K562 (cell line): Measurements from ENCODE around the gene CENPE. TPM values are rescaled to one million over a fixed set of nuclear protein-coding genes. Genes with fewer than 3 reads are reported as not detected.

ENCODE experiments used
- ASH1L ChIP-seq: fragments of 450-650 bp; IDR thresholded peaks from 2 replicates; pipeline ENCODE4 v1.6.1; 2018; ENCODE audit warnings: borderline replicate concordance, mild to moderate bottlenecking, low read depth; ENCODE audit not compliant: partially characterized antibody
- CXXC5 ChIP-seq: fragments of 250-450 bp; sonication (Bioruptor Pico); IDR thresholded peaks from 2 replicates; pipeline ENCODE4 v1.8.0; 2022; ENCODE audit warnings: inconsistent platforms, mild to moderate bottlenecking, moderate library complexity
- NKRF ChIP-seq: fragments of 450-650 bp; IDR thresholded peaks from 2 replicates; pipeline ENCODE4 v1.6.1; 2016; ENCODE audit warnings: borderline replicate concordance
- RHOXF2B ChIP-seq: fragments of 250-450 bp; sonication (Bioruptor Pico); conservative IDR thresholded peaks from 2 replicates; pipeline ENCODE4 v1.5.1; 2021
- SAFB2 ChIP-seq: fragments of 200-400 bp; formaldehyde crosslinking; IDR thresholded peaks from 2 replicates; pipeline ENCODE4 v1.6.1; 2018; ENCODE audit warnings: borderline replicate concordance, low read length, low read depth, moderate library complexity; ENCODE audit not compliant: severe bottlenecking
- TOE1 ChIP-seq, 2 experiments: fragments of 450-650 bp in 1 of 2; sonication (generic) in 1 of 2; formaldehyde crosslinking in 1 of 2; IDR thresholded peaks; 2 replicates each; pipeline versions ENCODE4 v1.7.1 to v1.8.0; 2016 to 2022; ENCODE audit warnings: borderline replicate concordance in 2 of 2, mild to moderate bottlenecking in 2 of 2, antibody characterized with exemption in 1 of 2, inconsistent platforms in 1 of 2, low read depth in 1 of 2, missing genetic modification reagents in 1 of 2, moderate library complexity in 1 of 2
- VEZF1 ChIP-seq: fragments of 200-800 bp; sonication (Bioruptor generic); IDR thresholded peaks from 2 replicates; pipeline ENCODE4 v1.6.1; 2017; ENCODE audit warnings: missing genetic modification characterization, missing compliant biosample characterization
- polyA plus RNA-seq, 8 experiments: library from polyadenylated mRNA; depleted of rRNA in 4 of 8; stranded (reverse) in 5 of 8; unstranded in 3 of 8; fragments of >200 nt; fragmentation: Nextera tagmentation in 2 of 8; fragmentation: Illumina TruSeq in 1 of 8; extraction: Ambion mirVana in 2 of 8; extraction: Trizol in 1 of 8; gene quantifications; 2 replicates each; pipeline versions ENCODE4 v1.2.1 to v1.2.3, GENCODE V29; 2011 to 2014; ENCODE audit warnings: inconsistent platforms in 1 of 8, missing spikeins in 1 of 8
- total RNA-seq, 7 experiments: library from RNA; depleted of rRNA in 6 of 7; stranded (reverse); fragments of >200 nt in 6 of 7; fragmentation: Illumina TruSeq in 2 of 7; extraction: Trizol in 2 of 7; gene quantifications; 2 replicates each; pipeline versions ENCODE4 v1.2.1 to v1.2.3, GENCODE V29; 2011 to 2021; ENCODE audit warnings: low replicate concordance in 1 of 7
- TF ChIP-seq, protein P1 (sequence below), 2 experiments: fragments of 450-650 bp; formaldehyde crosslinking in 1 of 2; IDR thresholded peaks; 2 replicates each; pipeline versions ENCODE4 v1.4.0 to v1.6.1; 2014 to 2020; ENCODE audit warnings: mild to moderate bottlenecking in 2 of 2, borderline replicate concordance in 1 of 2, low read depth in 1 of 2
- TF ChIP-seq, protein P2 (sequence below): sonication (generic); formaldehyde crosslinking; IDR thresholded peaks from 2 replicates; pipeline ENCODE4 v1.8.0; 2022; ENCODE audit warnings: mild to moderate bottlenecking, missing genetic modification reagents, borderline replicate concordance

The CENPE gene
- total and polyA plus RNA-seq, 9 of the 15 experiments (the other 6 are each of a cell fraction or from before 2014, with no cell fraction given), result 9.9 to 53.2 (median 27.4) TPM

DNA sequence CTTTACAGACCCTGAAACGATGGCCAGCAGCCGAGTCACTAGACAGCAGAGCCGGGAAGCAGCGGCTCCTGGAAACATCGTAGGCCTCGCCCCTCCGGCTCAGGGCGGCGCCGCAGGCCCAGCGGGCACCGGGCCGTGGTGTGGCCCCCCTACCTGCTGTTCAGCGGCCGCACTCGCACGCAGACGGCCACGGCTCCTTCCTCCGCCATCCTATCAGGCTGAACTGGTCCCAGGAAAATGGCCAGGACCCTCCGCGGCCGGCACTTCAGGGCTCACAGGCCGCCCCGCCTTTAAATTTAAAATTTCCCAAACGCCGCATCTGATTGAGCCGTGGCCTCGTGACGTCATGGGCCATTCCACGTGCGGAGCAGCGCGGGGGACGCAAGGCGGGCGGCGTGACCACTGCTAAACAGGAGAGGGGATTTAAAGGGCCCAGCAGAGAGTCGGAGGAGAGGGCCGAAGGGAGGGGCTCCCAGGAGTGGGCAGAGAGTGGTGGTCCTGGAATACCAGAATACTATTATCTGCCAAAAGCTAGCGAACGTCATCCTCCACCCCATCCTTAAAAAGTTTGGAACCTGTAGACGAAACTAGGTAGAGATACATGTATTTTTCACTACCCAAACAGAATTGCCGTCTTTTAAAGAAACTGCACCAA lies at the start of gene CENPE (continued):
- no peak for TF ChIP-seq SAFB2
- TF ChIP-seq NKRF, result 0 out of 2 replicates have a peak, but pooled peaks have one; percentile 66
- TF ChIP-seq RHOXF2B (CRISPR knock-in tag), result no peak
- TF ChIP-seq, protein P1, sequence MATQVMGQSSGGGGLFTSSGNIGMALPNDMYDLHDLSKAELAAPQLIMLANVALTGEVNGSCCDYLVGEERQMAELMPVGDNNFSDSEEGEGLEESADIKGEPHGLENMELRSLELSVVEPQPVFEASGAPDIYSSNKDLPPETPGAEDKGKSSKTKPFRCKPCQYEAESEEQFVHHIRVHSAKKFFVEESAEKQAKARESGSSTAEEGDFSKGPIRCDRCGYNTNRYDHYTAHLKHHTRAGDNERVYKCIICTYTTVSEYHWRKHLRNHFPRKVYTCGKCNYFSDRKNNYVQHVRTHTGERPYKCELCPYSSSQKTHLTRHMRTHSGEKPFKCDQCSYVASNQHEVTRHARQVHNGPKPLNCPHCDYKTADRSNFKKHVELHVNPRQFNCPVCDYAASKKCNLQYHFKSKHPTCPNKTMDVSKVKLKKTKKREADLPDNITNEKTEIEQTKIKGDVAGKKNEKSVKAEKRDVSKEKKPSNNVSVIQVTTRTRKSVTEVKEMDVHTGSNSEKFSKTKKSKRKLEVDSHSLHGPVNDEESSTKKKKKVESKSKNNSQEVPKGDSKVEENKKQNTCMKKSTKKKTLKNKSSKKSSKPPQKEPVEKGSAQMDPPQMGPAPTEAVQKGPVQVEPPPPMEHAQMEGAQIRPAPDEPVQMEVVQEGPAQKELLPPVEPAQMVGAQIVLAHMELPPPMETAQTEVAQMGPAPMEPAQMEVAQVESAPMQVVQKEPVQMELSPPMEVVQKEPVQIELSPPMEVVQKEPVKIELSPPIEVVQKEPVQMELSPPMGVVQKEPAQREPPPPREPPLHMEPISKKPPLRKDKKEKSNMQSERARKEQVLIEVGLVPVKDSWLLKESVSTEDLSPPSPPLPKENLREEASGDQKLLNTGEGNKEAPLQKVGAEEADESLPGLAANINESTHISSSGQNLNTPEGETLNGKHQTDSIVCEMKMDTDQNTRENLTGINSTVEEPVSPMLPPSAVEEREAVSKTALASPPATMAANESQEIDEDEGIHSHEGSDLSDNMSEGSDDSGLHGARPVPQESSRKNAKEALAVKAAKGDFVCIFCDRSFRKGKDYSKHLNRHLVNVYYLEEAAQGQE (IDR thresholded peaks at IDR 0.05; ENCODE audit: borderline replicate concordance), result no peak
- TF ChIP-seq, protein P1 (CRISPR knock-in tag; IDR thresholded peaks at IDR 0.05; ENCODE audit: low read depth), result no peak
- peak; percentile 82 for TF ChIP-seq ASH1L
- TF ChIP-seq, protein P2, sequence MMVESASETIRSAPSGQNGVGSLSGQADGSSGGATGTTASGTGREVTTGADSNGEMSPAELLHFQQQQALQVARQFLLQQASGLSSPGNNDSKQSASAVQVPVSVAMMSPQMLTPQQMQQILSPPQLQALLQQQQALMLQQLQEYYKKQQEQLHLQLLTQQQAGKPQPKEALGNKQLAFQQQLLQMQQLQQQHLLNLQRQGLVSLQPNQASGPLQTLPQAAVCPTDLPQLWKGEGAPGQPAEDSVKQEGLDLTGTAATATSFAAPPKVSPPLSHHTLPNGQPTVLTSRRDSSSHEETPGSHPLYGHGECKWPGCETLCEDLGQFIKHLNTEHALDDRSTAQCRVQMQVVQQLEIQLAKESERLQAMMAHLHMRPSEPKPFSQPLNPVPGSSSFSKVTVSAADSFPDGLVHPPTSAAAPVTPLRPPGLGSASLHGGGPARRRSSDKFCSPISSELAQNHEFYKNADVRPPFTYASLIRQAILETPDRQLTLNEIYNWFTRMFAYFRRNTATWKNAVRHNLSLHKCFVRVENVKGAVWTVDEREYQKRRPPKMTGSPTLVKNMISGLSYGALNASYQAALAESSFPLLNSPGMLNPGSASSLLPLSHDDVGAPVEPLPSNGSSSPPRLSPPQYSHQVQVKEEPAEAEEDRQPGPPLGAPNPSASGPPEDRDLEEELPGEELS (CRISPR knock-in tag), result no peak
- peak; percentile 69 for TF ChIP-seq VEZF1 (CRISPR knock-in tag)
- peak; percentile 82 for TF ChIP-seq CXXC5 (CRISPR knock-in tag)
- TF ChIP-seq TOE1 (IDR thresholded peaks at IDR 0.05; ENCODE audit: borderline replicate concordance), result peak; percentile 96
- TF ChIP-seq TOE1 (CRISPR knock-in tag; IDR thresholded peaks at IDR 0.05; ENCODE audit: borderline replicate concordance, low read depth), result no peak
